COLO668 (cell line): ENCODE measurements around the gene CCDC77.

ENCODE experiments used
- DNase-seq: peaks from one replicate; lab custom pipeline; 2025; ENCODE audit not compliant: unreplicated experiment; lab: John Stamatoyannopoulos, UW

Gene CCDC77

DNA sequence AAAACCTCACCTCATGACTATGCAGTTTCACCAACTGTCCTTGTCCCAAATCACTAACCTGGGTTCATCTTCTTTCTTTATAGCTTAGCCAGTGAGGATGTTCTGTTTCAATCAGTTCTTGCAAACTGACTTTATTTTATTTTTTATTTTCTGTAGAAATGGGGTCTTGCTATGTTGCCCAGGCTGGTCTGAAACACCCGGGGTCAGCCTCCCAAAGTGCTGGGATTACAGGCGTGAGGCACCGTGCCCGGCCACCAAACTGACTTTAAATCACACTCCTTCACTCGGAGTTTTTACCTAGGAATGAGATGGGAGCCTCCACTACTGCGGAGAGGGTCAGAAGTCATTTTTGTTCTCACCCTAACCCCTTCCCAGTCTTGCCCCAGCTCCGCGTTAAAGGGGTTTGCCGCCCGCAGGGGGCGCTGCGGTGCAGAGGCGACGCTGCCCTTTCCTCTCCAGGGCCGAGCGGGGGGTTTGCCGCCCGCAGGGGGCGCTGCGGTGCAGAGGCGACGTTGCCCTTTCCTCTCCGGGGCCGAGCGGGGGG, 51.3 kb downstream of the CCDC77 start:
- peak; percentile 21 for DNase-seq

DNA sequence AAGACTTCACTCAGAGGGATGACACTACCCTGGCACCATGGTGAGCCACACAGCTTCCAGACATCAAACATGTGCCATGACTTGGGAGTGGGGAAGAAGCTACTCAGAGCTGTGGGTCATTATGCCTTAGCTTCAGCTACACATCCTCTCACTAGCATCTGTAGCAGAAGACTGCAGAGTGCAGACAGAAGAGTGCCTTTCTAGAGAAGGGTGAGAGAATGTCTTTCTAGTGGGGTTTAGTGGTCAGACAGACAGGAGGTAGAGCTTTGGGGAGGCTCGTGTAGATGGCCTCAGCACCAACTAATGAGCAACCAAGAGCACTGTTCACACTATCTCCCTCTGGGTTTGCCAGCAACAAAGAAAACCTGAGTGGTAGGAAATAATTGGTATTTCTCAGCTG, 53.4 kb downstream of the CCDC77 start:
- DNase-seq: no peak

DNA sequence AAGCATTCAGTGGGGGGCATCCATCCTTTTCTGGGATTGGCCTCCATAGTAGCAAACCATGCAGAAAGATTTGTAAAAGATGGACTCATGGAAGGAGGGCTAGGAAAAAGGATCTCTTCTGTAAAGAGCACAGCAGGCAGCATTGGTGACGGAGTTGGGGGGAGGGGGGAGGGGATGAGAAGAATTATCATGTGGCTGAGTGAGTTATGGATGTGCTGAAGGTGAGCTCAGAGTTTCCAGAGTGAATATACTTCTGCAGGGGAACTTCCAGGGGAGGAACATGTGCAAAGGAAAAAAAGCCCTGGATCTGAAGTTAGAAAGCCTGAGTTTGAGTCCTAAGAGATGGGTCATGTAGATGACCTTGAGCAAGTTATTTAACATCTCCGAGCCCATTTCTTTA, 54.4 kb downstream of the CCDC77 start:
- DNase-seq: no peak

DNA sequence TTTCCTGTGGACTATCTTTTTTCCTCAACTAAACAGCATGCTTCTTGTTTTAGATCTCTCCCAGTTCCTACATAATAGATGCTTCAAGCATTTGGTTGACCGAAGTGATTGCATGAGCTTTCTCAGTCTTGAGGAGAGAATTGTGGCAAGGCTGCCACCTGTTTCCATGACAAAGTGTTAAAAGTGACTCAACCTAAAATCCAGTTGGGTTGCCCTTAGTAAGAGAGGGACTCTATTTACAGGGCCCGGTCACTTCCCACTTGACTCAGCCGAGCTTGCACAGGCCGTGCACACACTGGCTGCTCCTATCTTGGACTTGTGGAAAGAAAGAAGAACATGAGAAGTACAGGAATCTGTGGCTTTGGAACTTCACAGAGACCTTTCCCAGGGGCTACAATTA, 56.2 kb downstream of the CCDC77 start:
- no peak for DNase-seq

DNA sequence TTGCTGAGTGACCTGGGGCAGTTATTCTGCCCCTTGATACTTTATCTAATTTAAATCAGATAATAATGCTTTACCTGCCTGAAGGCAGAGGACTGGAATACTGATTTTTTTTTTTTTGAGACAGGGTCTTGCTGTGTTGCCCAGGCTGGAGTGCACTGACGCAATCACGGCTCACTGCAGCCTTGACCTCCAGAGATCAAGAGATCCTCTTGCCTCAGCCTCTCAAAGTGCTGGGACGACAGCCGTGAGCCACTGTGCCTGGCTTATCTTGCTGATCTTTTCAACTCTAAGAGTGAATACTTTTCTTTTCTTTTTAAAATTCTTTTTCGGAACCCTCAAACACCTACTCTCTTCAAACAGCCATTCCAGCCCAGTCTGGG, 57.6 kb downstream of the CCDC77 start:
- no peak for DNase-seq

DNA sequence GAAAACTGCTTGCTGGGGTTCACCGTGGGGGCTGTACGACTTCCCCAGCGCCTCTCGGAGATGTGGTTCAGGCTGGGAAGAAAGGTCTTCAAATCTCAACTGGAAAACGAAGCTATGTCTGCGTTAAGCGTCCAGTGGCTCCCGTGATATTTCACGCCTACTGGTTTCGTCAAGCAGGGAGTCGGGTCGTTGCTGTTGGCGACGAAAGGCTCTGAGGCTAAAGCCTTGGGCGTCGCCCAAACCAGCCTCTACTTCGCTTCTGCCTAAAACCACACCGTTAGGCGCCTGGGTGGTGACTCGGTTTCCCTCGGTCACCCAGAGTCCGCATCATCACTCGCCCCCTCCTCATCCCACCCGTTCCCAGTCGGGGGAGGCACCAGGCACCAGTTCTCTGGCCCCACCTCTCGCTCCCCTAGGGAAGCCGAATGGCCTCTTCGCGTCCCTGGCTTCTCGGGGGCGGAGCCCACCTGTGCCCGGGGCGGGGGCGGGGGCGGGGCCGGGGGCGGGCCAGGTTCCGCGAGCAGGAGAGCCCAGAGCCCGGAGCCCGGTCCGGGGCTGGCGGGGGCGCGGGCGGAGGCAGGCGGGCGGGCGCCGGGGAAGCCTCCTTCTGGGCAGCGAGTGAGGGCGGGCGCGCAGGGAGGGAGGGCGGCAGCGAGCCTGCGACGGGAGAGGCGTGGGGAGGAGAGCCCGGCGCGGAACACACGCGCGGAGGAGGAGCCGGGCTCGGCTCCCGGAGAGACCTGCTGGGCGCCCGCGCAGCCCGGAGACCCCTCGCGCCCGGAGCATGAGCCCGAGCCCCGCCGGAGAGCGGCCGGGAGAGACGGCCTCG, 58.2 kb downstream of the CCDC77 start, which contains the start of gene B4GALNT3:
TSS of gene B4GALNT3 (plus strand) at position 510 of the 829 bp plus-strand sequence. CDS start 438 bp downstream, outside the sequence.
- DNase-seq: peak; percentile 81

DNA sequence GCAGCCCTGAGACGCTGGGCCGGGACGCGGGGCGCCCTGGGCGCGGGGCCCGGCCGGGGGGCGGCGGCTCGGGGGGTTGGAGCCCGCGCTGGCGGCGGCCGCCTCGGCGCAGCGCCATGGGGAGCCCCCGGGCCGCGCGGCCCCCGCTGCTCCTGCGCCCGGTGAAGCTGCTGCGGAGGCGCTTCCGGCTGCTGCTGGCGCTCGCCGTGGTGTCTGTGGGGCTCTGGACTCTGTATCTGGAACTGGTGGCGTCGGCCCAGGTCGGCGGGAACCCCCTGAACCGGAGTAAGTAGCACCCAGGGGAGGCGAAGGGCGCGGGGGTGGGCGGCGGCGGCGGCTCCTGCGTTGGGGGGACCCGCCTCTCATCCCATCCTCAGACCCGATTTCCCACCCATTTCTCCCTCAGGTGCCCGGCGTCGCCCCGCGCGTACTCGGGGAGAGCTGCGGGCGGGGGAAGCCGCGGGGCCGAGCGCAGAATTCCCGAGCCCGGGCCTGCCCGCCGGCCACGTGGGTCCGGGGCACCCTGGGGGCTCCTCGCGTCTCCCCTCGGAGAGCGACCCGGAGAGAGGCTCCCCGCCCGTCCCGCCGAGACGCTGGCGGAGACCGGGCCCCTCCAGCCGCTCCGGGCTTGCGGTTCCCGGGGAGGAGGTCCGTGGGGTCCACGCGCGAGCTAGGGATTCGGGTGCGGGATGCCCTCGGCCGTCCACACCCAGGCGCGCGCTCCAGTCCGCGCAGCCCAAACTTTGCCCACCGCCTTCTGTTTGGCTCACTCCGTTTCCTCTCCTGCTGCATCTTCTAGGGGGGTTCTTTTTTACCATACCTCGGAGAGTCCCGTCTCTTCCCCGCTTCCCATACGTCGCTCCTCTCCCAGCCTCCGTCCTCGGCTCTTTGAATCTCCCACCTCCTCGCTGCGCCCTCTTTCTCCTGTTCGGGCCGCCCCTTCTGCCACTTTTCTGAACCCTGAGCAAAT, 59.1 kb downstream of the CCDC77 start:
- DNase-seq: peak; percentile 69

DNA sequence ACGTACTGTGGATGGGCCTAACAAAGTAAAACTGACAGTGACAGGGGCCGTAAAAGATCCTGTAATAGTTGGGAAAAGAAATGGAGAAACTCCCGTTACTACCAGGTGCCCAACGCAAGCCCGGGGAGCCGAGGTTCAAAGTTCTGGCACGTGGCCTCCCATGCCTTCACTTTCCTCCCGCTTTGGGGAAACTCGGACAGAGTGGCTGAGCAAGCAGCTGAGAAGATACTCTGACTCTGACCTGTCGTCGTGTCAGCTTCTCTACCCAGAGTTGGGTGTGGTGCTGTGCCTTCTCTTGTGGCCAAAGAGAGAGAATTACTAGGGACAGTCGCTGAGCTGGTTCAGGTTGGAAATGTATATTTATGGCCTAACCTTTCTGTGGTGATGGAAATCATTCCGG, 60.0 kb downstream of the CCDC77 start:
- no peak for DNase-seq

DNA sequence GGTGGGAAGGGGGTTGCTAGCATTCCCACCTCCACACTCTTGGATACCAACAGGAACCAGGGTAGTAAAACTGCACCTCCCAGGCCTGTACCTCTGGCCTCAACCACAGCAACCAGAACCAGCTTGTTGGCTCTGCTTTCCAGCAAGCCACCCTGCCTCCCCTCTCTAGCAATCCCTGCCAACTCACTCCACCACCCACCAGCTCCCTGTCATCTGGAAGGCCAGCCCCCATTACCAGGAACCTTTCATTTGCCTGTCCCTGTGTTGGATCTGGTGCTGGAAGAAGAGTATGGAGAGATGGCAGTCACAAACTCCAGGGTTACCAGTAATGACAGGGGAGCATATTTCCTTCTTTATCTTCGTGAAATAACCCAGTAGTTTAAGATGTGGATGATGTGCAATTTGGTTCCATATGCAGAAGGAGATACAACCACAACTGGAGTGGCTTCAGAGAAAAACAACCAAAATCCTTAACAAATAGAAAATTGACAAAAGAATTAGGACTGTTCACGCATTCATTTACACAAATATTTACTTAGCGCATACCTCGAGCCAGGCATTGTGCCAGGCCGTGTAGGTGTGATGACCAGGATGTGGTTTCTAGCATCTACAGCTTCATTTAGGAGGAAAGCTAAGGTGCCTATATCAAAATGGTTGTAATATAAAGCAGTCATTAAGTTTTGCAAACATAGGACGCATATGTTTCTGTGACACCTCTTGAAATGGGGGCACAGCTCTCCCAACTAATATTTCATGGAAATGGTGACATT, 61.7 kb downstream of the CCDC77 start:
- DNase-seq: peak; percentile 83

DNA sequence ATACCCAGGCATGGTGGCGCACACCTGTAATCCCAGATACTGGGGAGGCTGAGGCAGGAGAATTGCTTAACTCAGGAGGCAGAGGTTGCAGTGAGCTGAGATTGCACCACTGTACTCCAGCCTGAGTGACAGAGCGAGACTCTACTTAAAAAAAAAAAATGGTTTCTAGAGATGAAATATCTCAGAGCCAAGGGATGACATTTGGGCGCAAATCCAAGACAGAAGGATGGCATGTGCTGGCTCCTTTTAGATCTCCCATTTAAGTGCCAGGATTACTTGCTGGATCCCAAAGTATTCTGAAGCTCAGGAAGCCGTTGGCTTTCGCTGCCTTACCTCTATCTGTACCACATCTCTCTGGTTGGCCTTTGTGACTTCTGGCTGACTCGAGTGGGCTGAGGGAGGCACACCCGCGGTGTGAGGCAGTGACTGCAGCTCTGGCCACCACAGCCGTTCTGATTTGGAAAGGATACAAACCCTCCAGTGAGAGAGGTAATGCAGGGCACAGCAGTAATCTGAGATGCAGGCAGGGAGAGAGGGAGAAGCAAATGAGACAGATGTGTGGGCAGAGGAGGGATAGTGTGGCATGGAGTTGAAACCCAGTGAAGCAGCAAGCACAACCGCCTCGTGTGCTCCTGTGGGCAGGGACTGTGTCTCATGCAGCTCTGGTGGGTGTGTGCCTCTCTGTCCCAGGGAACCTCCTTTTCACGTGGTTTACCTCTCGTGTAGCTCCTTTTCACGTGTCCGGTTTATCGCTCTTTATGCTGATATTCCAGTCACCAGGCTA, 63.2 kb downstream of the CCDC77 start:
- DNase-seq: peak; percentile 36

DNA sequence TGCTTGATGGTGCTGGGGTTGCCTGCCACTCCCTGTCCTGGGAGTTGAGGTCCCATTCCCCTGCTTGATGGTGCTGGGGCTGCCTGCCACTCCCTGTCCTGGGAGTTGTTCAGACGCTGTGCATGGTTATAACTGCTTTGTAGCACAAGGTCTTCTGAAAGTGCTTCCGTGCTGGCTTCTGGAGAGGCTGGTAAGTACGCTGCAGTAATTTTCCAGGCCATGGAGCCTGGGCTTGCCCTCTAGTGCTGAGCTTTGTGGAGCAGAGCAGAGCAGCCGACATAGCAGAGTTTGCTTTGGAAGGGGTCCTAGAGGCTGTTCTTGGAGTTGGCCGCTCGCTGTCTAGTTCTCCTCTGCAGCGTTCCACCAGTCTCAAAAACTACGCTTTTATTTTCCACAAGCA, 64.6 kb downstream of the CCDC77 start:
- DNase-seq: no peak

DNA sequence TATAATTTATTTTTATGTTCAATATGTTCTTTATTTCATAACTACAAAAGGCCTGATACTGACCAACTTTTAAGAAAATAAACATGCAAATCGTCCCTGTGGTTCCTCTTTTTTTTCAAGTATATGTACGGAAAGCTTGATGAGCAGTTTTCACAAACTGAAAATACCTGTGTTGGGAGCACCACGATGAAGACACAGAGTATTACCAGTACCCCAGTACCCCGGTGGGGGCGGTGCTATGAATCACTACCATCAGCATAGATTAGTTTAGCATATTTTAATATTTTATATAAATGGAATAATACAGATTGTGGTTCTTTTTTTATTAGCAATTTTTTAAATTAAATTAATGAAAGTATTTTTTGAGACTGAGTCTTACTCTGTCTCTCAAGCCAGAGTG, 65.3 kb downstream of the CCDC77 start:
- no peak for DNase-seq

DNA sequence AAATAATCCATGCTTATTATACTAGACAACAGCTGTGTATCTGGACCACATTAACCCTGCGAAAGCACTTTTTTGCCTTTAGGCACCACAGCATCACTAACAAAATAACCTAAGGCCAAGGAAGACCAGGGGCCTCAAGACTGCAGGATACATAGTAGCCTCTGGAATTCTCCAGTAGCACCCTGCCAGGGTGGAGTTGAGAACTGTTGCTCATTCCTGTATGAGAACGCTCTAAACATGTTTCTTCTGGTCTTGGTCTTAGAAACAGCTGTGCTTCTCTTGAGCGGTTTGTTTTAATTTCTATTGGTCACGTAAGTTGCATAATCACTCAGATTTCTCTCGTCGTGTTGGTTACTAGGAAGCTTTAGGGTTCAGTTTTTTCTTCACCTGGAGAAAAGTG, 66.1 kb downstream of the CCDC77 start:
- no peak for DNase-seq

DNA sequence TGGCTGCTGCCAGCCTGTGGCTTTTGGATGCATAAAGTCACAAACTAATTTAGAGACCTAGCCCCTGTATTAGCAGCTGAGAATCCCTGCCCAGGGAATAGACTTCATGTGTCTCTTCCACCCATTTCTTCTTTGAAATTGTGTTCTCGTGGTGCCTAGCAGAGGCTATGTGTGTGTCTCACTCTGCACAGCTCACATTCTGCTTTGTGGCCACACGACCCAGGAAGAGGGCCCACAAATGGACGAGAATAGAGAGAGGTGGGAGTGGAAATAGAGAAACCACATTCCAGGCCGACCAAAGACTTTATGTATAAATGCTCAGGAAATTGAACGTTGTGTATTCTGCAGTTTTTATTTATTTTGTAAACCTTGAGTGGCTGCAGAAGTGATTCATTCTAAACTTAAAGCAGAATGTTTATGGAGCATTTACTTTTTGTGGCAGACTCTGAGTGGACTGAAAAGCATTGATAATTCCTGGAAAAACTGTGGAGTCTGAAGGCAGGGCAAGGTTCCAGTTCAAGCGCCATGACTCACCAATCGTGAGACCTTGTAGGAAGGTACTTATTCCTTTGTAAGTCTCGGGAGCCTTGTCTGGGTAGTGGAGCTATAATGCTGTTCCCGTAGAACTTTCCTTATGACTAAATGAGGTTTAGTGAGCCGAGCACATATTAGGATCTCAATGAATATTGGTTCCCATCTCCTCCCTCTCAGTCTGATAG, 67.4 kb downstream of the CCDC77 start:
- DNase-seq: no peak

DNA sequence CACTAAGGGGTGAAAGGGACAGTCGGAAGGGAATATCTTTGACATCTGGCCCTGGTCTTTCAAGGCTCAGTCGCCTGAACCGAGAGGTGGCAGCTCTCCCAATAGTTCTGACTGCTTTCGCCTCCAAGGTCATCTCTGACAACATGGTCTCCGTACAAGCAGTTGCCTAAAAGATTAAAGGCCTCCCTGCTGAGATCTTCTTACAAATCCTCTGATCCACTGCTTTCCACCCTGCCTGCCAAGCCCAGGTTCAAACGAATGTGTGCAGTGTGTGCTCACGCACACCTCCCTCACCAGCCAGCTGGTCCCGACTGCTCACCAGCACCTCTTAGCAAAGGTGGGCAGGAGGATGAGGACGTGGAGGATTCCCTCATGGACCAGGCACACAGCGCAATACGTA, 68.7 kb downstream of the CCDC77 start:
- DNase-seq: no peak

DNA sequence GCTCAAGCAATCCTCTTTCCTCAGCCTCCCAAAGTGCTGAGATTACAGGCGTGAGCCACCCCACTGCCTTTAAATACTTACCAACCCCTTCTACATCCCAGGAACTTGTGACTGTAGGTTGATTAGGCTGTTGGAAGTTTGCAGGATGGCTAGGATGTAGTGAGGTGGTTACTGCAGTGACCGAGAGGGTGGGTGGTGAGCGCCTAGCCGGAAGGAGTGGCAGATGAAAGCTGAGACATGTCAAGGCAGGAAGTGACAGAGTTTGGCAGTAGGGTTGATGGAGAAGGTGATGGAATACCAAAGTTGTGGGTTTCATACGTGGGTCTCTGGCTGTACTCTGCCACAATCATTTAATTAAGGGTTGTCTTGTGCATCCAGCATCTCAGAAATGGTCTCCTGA, 71.8 kb downstream of the CCDC77 start:
- DNase-seq: no peak

DNA sequence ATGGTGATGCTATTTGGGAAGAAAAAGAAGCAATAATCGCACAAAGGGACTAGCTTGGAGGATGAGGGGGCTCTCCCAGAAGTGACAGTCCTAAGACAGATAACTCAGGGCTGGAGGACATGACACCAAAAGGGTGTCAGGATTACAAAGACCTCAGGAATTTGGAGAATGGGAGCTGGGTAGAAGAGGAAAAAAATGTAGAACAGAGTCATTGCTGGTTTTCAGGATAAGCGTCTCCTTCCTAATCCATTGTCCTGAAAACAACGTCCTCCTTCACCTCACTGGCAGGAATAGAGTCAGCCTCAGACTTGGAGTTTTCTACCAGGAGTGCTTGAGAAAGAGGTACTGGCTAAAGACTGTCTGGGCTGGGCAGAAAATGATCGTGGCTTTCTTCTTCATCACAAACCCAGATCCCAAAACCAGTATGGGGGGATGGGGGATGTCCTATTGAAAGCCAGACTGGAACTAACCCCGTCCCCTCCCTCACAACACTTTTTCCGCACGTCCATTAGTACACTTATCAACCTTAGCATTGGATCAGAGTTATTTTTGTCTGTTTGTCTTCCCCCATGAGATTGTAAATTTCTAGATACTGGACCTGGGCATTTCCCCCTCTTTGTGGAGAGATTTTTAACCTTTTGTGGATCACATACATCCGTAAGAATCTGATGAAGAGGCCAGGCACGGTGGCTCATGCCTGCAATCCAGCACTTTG, 72.6 kb downstream of the CCDC77 start:
- DNase-seq: no peak

DNA sequence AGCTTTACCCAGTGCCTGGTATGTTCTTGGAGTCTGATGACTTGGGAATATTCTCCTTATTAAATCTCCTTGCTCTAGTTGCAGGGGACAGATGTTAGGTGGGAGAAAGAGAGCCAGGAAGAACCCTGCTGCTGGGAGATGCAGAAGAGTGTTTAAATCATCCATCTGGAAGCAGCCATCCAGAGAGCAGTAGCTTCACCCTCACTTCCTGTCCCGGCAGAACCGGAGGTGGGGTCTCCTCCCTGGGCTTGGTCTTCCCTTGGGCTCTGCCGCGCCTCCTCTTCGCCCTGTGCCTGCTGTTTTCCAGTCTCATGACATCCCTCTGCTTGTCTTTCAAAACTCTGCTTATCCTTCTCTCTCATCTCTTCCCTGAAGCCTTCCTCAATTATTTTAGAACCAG, 73.8 kb downstream of the CCDC77 start:
- DNase-seq: no peak

DNA sequence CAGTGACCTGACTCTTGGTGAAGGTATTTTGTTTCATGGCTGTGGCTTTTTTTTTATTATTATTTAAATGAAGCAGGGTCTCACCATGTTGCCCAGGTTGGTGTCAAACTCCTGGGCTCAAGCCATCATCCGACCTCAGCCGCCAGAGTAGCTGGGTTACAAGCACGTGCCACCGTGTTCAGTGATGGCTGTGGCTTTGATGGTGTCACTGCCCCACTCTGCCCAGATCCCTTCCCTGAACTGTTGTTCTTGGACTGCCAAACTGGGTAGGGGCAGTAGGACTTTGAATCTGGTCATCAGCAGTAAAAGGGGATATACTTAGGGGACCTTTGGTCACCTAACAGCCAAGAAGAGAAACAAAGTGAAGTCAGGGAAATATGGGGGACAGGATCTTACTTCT, 77.7 kb downstream of the CCDC77 start:
- DNase-seq: no peak
